LNCaP clone FGC (cell line): ENCODE results near the gene LYRM1.
"Not testable (repeated sequence)": the region's sequence is repeated elsewhere in the genome, so short reads cannot be mapped to it uniquely, and the experiment has no call there.

Experiments used
- DNase-seq: peaks from one replicate; pipeline ENCODE4 v3.0.0-alpha.2; 2011; ENCODE audit warnings: low read depth
- H3K4me3 ChIP-seq: 2 replicates; pipeline ENCODE4 v1.5.1; 2011; ENCODE audit warnings: mild to moderate bottlenecking, low read depth, low read length, control low read depth
- TF ChIP-seq, protein P1 (sequence below): IDR thresholded peaks from 2 replicates; pipeline ENCODE4 v1.5.1; 2012; ENCODE audit warnings: mild to moderate bottlenecking; ENCODE audit not compliant: control insufficient read depth, insufficient read depth; ENCODE audit errors: extremely low read depth

LYRM1 gene

DNA sequence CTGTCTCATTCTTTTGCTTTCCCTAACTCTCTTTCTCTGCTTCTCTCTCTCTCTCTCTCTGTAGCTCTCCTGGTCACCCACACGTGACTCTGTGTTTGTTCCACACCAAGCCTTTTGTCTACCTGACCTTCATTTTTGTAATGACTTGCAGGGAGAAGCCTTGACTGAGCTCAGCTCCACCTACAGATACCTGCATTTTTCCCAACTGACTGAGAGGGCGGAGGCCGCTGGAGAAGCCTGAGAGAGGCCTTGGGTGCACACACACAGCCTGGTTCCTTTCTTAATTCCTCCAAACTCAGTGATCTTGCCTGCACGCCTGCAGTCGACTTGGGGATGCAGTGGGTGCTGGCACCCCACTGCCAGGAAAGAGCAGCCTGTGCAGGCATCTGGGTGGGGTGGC lies 68.8 kb downstream of the LYRM1 start:
- H3K4me3 ChIP-seq = no peak overlapping the region
- no peak for DNase-seq
- TF ChIP-seq, protein P1, sequence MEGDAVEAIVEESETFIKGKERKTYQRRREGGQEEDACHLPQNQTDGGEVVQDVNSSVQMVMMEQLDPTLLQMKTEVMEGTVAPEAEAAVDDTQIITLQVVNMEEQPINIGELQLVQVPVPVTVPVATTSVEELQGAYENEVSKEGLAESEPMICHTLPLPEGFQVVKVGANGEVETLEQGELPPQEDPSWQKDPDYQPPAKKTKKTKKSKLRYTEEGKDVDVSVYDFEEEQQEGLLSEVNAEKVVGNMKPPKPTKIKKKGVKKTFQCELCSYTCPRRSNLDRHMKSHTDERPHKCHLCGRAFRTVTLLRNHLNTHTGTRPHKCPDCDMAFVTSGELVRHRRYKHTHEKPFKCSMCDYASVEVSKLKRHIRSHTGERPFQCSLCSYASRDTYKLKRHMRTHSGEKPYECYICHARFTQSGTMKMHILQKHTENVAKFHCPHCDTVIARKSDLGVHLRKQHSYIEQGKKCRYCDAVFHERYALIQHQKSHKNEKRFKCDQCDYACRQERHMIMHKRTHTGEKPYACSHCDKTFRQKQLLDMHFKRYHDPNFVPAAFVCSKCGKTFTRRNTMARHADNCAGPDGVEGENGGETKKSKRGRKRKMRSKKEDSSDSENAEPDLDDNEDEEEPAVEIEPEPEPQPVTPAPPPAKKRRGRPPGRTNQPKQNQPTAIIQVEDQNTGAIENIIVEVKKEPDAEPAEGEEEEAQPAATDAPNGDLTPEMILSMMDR = no peak

DNA sequence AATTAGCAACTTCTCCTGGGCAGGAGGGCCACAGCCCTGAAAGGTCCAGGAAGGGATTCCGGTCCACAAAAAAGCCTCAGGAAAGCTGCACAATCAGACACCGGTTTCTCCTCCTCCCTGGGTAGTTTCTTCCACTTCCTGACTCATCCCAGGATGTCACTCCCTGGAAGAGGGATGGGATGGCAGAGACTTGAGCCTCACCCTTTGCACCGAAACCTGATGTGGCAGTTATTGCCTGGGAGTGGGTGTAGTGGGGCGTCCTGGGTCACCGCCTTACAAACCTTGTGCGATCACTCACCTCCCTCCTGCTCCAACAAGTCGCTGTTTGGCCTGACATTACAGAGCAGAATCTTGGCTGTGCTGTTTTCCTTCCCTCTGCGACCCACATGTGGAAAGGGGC lies 70.8 kb downstream of the LYRM1 start:
- DNase-seq = no peak
- TF ChIP-seq, protein P1 = no peak
- H3K4me3 ChIP-seq = no peak overlapping the region

DNA sequence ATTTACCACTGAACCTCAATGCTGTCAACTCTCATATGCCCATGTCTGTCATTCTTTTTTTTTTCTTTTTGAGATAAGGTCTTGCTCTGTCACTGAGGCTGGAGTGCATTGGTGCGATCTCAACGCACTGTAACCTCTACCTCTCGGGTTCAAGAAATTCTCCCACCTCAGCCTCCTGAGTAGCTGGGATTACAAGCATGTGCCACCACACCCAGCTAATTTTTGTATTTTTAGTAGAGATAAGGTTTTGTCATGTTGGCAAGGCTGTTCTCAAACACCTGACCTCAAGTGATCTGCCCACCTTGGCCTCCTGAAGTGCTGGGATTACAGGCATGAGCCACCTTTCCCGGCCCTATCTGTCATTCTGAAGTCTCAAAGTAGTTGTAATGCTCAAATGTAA lies 72.6 kb downstream of the LYRM1 start:
- not testable (repeated sequence) for DNase-seq, H3K4me3 ChIP-seq
